Activated T-helper 1 cell treated with anti-CD3 and anti-CD28 coated beads, Interleukin-2, amount 50 U/mL, for 16 hours (primary cell): ENCODE data around the gene XXYLT1.
"Not testable (repeated sequence)": the region's sequence is repeated elsewhere in the genome, so short reads cannot be mapped to it uniquely, and the experiment has no call there.

ENCODE experiments used
- DNase-seq, 2 donors: peaks; one replicate each; pipeline ENCODE4 v3.0.0-alpha.2; 2020; ENCODE audit warnings: low read depth in 1 of 2, low spot score in 1 of 2

XXYLT1 gene

GRCh38 chr3:195101001-195101583 is 169.9 kb downstream of the XXYLT1 start:
- no peak for DNase-seq

GRCh38 chr3:195099951-195100785 is 170.8 kb downstream of the XXYLT1 start:
- DNase-seq, result no peak

- DNase-seq, result no peak
Measured at GRCh38 chr3:195098741-195099525, 172.0 kb downstream of the XXYLT1 start.

DNA sequence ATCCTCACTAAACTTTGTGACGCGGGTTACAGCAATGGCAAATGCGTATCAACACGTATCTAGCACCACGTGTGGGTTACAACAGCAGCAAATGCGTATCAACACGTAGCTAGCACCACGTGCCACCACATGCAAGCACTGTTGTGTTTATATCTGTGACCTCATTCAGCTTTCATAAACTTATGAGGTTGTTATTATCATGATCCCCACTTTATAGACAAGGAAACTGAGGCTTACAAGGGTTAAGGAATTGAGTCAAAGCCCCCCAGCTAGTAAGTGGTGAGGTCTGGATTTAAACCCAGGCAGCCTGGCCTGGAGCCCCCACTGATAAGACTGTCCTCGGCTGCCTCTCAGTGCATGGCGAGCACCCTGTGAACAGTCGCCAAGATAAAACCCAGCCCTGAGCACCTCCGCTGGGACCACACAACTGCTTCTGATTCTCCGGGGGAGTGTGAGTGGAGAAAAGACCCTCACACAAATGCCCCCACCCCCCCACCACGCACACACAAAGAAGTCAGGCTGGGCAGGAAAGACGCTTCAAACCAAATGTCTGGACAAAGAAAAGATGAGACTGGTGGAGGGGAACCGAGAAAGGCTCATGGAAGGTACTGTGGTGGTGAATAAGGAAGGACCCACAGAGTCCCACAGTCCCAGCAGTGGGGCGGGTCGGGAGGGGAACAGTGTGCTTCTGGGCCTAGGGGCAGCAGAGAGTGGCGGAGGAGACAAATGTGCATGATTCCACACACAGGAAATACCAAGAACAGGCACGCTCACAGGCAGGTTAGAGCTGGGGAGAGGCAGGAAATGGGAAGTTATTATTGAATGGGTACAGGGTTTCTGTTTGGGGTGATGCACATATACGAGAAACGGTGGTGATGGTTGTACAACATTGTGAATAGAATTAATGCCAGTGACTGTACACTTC is 173.4 kb downstream of the XXYLT1 start:
- DNase-seq, result no peak

DNA sequence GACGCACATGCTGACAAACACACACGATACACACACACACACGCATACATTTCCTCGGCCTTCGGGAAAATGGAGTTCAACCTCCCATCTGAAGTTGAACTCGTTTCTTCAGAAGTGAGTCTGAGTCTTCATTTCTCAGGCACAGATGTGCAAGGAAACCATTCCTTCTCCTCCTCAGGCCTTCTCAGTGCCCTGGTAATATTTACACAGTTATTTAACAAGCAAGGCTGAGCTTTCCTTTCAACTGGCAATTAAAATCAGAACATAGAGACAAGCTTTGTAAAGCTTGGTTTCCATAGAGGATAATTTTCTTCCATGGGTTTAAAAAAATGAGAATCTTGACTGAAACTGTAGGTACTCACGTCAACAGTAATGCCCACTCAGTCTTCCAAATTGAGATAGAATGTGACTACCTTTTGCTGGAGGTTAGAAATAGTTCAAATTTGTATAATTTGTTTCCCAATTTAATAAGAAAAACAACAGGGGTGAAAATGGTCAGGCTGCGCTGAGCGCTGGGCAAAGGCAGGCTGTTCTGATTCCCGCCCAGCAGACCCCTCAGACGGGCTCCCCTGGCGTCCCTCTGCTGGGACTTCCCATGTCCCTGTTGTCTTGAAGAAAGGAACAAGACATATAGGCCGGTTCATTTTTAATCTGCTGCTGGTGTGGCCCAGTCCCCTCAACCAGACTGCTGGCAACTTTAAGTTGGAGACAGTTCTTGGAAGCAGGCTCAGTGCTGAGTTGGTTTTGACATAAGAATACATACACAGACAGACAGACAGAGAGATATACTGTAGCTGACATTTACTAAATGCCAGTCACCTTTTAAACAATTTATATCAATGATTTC is 174.3 kb downstream of the XXYLT1 start:
- DNase-seq, result no peak

- no peak for DNase-seq
Measured at GRCh38 chr3:195096053-195096452, 174.9 kb downstream of the XXYLT1 start.

GRCh38 chr3:195095704-195096036 is 175.3 kb downstream of the XXYLT1 start:
- DNase-seq, result no peak

DNA sequence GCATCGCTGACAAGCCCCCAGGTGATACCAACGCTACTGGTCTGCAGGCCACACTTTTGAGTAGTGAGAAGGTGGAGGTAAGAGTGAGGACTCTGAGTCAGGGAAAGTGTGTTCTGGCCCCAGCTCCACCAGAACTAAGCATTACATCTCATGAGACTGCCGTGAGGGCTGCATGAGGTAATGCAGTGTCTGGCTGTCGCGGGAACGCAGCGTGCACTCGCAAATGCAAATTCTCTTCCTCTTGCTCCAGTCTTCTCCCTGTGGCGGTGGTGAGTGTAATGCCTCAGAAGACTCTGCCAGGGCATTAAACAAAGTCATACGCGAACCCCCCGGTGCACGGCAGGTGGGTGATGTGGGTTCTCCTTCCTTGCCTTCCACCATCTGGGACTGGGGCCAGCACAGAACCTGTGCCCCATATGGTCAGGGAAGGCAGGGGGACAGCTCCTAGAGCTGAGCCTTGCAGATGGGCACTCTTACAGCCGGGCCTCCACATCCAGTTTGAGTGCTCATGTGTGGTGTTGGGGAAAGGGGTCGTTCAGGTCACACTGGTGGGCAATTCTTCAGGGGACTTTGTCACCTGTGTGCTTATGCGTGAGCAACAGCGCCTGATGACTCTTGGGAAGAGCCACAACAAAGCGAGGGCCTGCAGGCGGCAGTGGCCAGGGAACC is 175.8 kb downstream of the XXYLT1 start:
- DNase-seq, result no peak

DNA sequence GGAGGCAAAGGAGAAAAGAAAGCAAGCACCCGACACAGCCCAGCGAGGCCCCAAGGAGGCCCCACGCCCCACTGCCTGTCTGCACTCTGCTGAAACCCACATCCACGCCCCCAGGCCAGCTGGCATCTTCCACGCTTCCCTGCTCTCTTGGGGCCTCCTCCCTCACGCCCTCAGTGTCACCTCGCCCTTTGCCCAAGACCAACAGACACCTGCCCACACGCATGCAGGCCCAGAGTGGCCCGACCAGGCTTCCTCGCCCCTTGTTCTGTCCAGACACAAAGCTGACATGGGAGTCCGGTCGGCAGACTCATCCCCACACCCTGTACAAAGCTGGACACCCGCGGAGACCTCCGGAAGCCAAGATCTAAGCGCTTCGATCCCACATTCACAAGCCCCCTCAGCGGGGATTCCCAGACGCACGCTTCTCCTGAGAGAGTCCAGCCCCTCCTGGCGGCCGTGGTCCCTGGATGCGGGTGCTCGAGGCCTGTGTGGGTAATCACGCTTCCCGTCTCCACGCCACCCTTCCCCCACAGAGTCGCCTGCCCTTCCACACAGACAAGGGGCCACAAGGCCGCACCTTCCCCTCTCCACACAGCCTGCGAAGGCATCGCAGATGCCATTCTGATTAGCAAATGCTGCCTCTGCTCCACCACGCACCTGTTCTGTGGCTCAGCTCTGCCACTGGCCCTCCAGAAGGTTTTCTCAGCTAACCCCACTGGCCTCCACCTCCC is 176.6 kb downstream of the XXYLT1 start:
- no peak for DNase-seq

GRCh38 chr3:195093731-195094130 is 177.2 kb downstream of the XXYLT1 start:
- no peak for DNase-seq

DNA sequence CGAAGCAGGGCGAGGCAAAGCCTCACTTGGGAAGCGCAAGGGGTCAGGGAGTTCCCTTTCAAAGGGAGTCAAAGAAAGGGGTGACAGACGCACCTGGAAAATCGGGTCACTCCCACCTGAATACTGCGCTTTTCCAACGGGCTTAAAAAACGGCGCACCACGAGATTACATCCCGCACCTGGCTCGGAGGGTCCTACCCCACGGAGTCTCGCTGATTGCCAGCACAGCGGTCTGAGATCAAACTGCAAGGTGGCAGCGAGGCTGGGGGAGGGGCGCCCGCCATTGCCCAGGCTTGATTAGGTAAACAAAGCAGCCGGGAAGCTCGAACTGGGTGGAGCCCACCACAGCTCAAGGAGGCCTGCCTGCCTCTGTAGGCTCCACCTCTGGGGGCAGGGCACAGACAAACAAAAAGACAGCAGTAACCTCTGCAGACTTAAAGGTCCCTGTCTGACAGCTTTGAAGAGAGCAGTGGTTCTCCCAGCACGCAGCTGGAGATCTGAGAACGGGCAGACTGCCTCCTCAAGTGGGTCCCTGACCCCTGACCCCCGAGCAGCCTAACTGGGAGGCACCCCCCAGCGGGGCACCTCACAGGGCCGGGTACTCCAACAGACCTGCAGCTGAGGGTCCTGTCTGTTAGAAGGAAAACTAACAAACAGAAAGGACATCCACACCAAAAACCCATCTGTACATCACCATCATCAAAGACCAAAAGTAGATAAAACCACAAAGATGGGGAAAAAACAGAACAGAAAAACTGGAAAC is 182.9 kb downstream of the XXYLT1 start:
- DNase-seq, result not testable (repeated sequence)

GRCh38 chr3:195087328-195087727 is 183.6 kb downstream of the XXYLT1 start:
- DNase-seq, result no peak

DNA sequence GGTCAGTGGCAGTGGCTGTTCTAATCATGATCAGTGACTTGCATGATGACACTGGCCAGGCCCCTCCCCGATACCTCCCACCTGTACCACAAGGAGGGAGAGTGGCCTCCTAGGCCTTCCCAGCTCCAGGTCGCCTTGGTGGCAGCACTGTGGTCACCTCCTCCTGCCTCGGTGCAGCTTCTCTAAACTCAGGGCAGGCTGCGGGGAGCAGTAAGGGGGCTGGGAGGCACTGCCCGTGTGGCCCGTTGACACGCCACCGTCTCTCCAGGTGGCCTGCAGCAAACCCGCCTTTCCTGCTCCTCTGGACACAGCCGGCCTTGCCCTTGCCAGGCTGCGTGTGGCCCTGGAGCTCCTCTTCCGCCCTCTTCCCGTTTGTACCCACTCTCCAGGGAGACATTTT is 184.1 kb downstream of the XXYLT1 start:
- no peak for DNase-seq

- no peak for DNase-seq
Measured at GRCh38 chr3:195086341-195086740, 184.6 kb downstream of the XXYLT1 start.

DNA sequence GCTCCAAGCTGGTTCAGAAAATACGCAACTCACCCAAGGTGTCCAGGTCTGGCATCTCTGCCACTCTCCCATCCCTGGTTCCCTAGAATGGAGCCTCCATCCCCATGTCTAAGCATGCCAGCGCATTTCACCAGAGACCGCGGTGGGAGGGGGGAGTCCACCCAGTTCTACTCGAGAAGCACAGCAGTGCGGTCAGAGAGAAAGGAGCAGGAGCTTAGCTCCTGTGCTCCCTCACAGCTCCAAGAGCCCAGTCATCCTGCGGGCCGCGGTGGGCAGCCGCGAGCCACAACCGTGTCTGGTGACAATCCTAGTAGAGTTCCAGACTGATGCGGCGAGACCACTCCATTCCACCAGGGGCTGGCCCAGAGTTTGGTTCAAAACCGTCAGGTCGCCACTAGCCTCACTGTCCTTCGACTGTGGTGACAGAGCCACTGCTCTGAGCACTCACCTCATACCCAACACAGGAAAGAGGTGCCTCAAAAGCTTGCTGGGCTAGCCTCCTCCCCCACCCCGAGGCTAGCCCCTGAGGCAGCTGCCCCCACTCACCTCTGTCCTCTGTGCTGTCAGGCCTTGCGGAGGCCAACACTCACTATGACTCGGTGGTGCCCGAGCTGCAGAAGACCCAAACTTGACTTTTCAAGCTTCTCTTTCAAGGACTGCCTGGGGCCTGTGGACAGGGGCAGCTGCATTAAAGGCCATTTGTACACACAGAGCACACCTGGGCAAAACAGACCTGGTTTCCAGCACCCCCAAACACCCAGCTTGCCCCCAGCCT is 185.4 kb downstream of the XXYLT1 start:
- no peak for DNase-seq

DNA sequence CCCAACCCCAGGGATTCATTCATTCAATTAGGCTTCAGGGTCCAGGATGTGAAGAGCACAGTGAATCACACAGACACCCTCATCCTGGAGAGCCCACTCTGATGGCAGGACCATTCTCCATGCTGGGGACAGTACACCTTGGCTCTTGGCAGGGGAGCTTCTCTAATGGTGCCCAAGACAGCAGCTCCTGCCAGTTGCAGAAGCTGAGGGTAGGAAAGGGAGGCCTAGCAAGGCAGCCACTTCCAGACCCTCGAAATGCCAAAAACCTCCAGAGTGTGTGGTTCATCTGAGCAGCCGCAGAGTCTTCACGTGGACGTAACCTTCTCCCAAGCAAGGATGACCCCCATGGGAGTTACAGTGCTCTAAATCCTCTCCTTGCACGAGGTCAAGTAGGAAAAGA is 186.2 kb downstream of the XXYLT1 start:
- no peak for DNase-seq

DNA sequence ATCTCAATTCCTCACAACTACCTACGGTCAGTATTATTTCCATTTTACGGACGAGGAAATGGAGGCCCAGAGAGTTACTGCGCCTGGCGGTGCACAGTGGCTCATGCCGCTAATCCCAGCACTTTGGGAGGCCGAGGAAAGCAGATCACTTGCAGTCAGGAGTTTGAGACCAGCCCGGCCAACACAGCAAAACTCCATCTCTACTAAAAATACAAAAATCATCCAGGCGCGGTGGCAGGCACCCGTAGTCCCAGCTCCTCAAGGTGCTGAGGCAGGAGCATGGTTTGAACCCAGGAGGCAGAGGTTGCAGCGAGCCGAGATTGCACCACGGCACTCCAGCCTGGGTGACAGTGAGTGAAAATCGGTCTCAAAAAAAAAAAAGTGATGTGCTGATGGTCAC is 187.3 kb downstream of the XXYLT1 start:
- no peak for DNase-seq
